ENCODE measurements around the gene SPP1.
"Not testable (repeated sequence)": the region's sequence is repeated elsewhere in the genome, so short reads cannot be mapped to it uniquely, and the experiment has no call there.

SPP1 gene

GRCh38 chr4:87985887-87986200 is 10.3 kb downstream of the SPP1 start:
- H3K9me3 ChIP-seq (ENCODE audit: low read depth, low read length), result no peaks in the 10 kb centered on the region
- no peak overlapping the region for H3K4me3 ChIP-seq
- no peak overlapping the region for H3K27ac ChIP-seq
- no peaks in the 10 kb centered on the region for H3K36me3 ChIP-seq (ENCODE audit: insufficient read depth, low read length)
- H3K9ac ChIP-seq (ENCODE audit: insufficient read length), result no peak overlapping the region
- DNase-seq (ENCODE audit: low read depth, low spot score), result no peak
- TF ChIP-seq EZH2 (IDR thresholded peaks at IDR 0.05), result no peak
- no peak for TF ChIP-seq POLR2AphosphoS5 (IDR thresholded peaks at IDR 0.05; ENCODE audit: borderline replicate concordance, low read depth, low read length)
- no peak for TF ChIP-seq FOXP2 (optimal IDR thresholded peaks at IDR 0.05; ENCODE audit: control extremely low read depth, extremely low read length, insufficient read depth)

- no peak for TF ChIP-seq FOXP2 (optimal IDR thresholded peaks at IDR 0.05; ENCODE audit: control extremely low read depth, extremely low read length, insufficient read depth)
- TF ChIP-seq POLR2AphosphoS5 (IDR thresholded peaks at IDR 0.05; ENCODE audit: borderline replicate concordance, low read depth, low read length), result no peak
- TF ChIP-seq EZH2 (IDR thresholded peaks at IDR 0.05), result no peak
- no peak for DNase-seq (ENCODE audit: low read depth, low spot score)
- no peak overlapping the region for H3K4me3 ChIP-seq
- no peaks in the 10 kb centered on the region for H3K36me3 ChIP-seq (ENCODE audit: insufficient read depth, low read length)
- H3K9ac ChIP-seq (ENCODE audit: insufficient read length), result no peak overlapping the region
- no peak overlapping the region for H3K27ac ChIP-seq
- H3K9me3 ChIP-seq (ENCODE audit: low read depth, low read length), result no peaks in the 10 kb centered on the region
Observed at GRCh38 chr4:87986508-87986907, 11.0 kb downstream of the SPP1 start.

GRCh38 chr4:87989765-87990164 is 14.3 kb downstream of the SPP1 start:
- H3K4me3 ChIP-seq, result no peak overlapping the region
- no peaks in the 10 kb centered on the region for H3K9me3 ChIP-seq (ENCODE audit: low read depth, low read length)
- DNase-seq (ENCODE audit: low read depth, low spot score), result no peak
- no peak overlapping the region for H3K9ac ChIP-seq (ENCODE audit: insufficient read length)
- no peak overlapping the region for H3K27ac ChIP-seq
- no peaks in the 10 kb centered on the region for H3K36me3 ChIP-seq (ENCODE audit: insufficient read depth, low read length)
- TF ChIP-seq FOXP2 (optimal IDR thresholded peaks at IDR 0.05; ENCODE audit: control extremely low read depth, extremely low read length, insufficient read depth) (no peak), POLR2AphosphoS5 (IDR thresholded peaks at IDR 0.05; ENCODE audit: borderline replicate concordance, low read depth, low read length) (no peak), EZH2 (IDR thresholded peaks at IDR 0.05) (no peak)

- Histone ChIP-seq H3K9me3 (ENCODE audit: low read depth, low read length) (no peaks in the 10 kb centered on the region), H3K27ac (no peak overlapping the region), H3K4me3 (no peak overlapping the region), H3K36me3 (ENCODE audit: insufficient read depth, low read length) (no peaks in the 10 kb centered on the region), H3K9ac (ENCODE audit: insufficient read length) (no peak overlapping the region)
- no peak for DNase-seq (ENCODE audit: low read depth, low spot score)
- TF ChIP-seq EZH2 (IDR thresholded peaks at IDR 0.05) (no peak), FOXP2 (optimal IDR thresholded peaks at IDR 0.05; ENCODE audit: control extremely low read depth, extremely low read length, insufficient read depth) (no peak), POLR2AphosphoS5 (IDR thresholded peaks at IDR 0.05; ENCODE audit: borderline replicate concordance, low read depth, low read length) (no peak)
Observed at GRCh38 chr4:87995435-87995834, 19.9 kb downstream of the SPP1 start.

- DNase-seq (ENCODE audit: low read depth, low spot score), result not testable (repeated sequence)
Observed at GRCh38 chr4:87999191-87999691, 23.7 kb downstream of the SPP1 start.

GRCh38 chr4:88001871-88002270 is 26.4 kb downstream of the SPP1 start:
- TF ChIP-seq EZH2 (IDR thresholded peaks at IDR 0.05) (no peak), FOXP2 (optimal IDR thresholded peaks at IDR 0.05; ENCODE audit: control extremely low read depth, extremely low read length, insufficient read depth) (no peak), POLR2AphosphoS5 (IDR thresholded peaks at IDR 0.05; ENCODE audit: borderline replicate concordance, low read depth, low read length) (no peak)
- Histone ChIP-seq H3K36me3 (ENCODE audit: insufficient read depth, low read length) (no peaks in the 10 kb centered on the region), H3K27ac (no peak overlapping the region), H3K9me3 (ENCODE audit: low read depth, low read length) (no peaks in the 10 kb centered on the region), H3K9ac (ENCODE audit: insufficient read length) (no peak overlapping the region), H3K4me3 (no peak overlapping the region)
- no peak for DNase-seq (ENCODE audit: low read depth, low spot score)

More at GRCh38 chr4:87999191-87999691, 23.7 kb downstream of the SPP1 start:
- H3K4me3 ChIP-seq; H3K27ac ChIP-seq; H3K36me3 ChIP-seq (ENCODE audit: insufficient read depth, low read length); H3K9ac ChIP-seq (ENCODE audit: insufficient read length); H3K9me3 ChIP-seq (ENCODE audit: low read depth, low read length): not testable (repeated sequence)

- no peak for DNase-seq (ENCODE audit: low read depth, low spot score)
- Histone ChIP-seq H3K9ac (ENCODE audit: insufficient read length) (no peak overlapping the region), H3K27ac (peak overlapping the region; percentile 81), H3K36me3 (ENCODE audit: insufficient read depth, low read length) (no peaks in the 10 kb centered on the region), H3K4me3 (peak overlapping the region; percentile 53), H3K9me3 (ENCODE audit: low read depth, low read length) (no peaks in the 10 kb centered on the region)
- TF ChIP-seq FOXP2 (optimal IDR thresholded peaks at IDR 0.05; ENCODE audit: control extremely low read depth, extremely low read length, insufficient read depth) (no peak), POLR2AphosphoS5 (IDR thresholded peaks at IDR 0.05; ENCODE audit: borderline replicate concordance, low read depth, low read length) (no peak), EZH2 (IDR thresholded peaks at IDR 0.05) (no peak)
Observed at GRCh38 chr4:88002786-88003185, 27.3 kb downstream of the SPP1 start.

GRCh38 chr4:88003261-88003660 is 27.7 kb downstream of the SPP1 start:
- TF ChIP-seq FOXP2 (optimal IDR thresholded peaks at IDR 0.05; ENCODE audit: control extremely low read depth, extremely low read length, insufficient read depth) (no peak), EZH2 (IDR thresholded peaks at IDR 0.05) (no peak), POLR2AphosphoS5 (IDR thresholded peaks at IDR 0.05; ENCODE audit: borderline replicate concordance, low read depth, low read length) (no peak)
- Histone ChIP-seq H3K9ac (ENCODE audit: insufficient read length) (no peak overlapping the region), H3K27ac (peak overlapping the region; percentile 81), H3K9me3 (ENCODE audit: low read depth, low read length) (no peaks in the 10 kb centered on the region), H3K4me3 (peak overlapping the region; percentile 53), H3K36me3 (ENCODE audit: insufficient read depth, low read length) (no peaks in the 10 kb centered on the region)
- DNase-seq (ENCODE audit: low read depth, low spot score), result peak; percentile 85

- no peak overlapping the region for H3K9ac ChIP-seq (ENCODE audit: insufficient read length)
- H3K9me3 ChIP-seq (ENCODE audit: low read depth, low read length), result no peaks in the 10 kb centered on the region
- no peaks in the 10 kb centered on the region for H3K36me3 ChIP-seq (ENCODE audit: insufficient read depth, low read length)
- no peak overlapping the region for H3K27ac ChIP-seq
- no peak overlapping the region for H3K4me3 ChIP-seq
- no peak for DNase-seq (ENCODE audit: low read depth, low spot score)
- TF ChIP-seq POLR2AphosphoS5 (IDR thresholded peaks at IDR 0.05; ENCODE audit: borderline replicate concordance, low read depth, low read length) (no peak), FOXP2 (optimal IDR thresholded peaks at IDR 0.05; ENCODE audit: control extremely low read depth, extremely low read length, insufficient read depth) (no peak), EZH2 (IDR thresholded peaks at IDR 0.05) (no peak)
Observed at GRCh38 chr4:88005076-88005475, 29.6 kb downstream of the SPP1 start.

Measured in SK-N-MC (cell line).